Measurements from ENCODE around the gene ZMYND8. TPM values are rescaled to one million over a fixed set of nuclear protein-coding genes. Genes with fewer than 3 reads are reported as not detected.

Gene ZMYND8
- total RNA-seq, 1 donor from 2014 or later = 37.9 TPM

DNA sequence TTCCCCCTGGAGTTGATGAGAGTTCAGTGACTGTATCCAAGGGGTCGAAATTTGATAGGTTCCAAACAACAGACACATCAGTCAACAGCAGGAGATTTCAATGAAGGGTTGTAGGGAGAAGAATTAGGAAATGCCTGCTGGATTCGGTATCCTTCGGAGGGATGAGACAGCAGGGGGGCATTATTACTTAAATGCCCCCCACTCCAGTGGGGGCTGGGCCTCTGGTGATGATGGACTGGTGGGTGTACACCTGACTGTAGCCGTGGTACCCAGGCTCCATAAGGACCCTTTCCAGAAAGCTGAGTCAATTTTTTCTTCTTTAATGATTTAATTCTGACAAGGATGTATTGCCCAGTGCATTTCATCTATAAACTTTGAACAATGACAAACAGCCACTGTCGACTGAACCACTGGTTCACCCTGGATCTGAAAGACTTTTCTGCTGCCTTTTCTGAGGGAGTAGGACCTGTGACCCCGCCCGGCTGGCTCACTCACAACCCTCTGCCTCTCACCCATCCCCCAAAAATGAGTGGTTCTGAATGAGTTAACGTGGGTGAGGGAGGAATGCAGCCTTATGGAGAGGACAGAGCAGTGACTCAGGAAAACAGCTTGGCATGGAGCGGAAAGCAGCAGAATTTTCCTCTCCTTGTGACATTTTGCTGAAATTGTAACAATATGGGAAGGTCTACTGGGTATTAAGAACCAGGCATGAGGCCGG, 41.0 kb downstream of the ZMYND8 start:
- no peak overlapping the region for H3K4me3 ChIP-seq
- TF ChIP-seq, protein P1, sequence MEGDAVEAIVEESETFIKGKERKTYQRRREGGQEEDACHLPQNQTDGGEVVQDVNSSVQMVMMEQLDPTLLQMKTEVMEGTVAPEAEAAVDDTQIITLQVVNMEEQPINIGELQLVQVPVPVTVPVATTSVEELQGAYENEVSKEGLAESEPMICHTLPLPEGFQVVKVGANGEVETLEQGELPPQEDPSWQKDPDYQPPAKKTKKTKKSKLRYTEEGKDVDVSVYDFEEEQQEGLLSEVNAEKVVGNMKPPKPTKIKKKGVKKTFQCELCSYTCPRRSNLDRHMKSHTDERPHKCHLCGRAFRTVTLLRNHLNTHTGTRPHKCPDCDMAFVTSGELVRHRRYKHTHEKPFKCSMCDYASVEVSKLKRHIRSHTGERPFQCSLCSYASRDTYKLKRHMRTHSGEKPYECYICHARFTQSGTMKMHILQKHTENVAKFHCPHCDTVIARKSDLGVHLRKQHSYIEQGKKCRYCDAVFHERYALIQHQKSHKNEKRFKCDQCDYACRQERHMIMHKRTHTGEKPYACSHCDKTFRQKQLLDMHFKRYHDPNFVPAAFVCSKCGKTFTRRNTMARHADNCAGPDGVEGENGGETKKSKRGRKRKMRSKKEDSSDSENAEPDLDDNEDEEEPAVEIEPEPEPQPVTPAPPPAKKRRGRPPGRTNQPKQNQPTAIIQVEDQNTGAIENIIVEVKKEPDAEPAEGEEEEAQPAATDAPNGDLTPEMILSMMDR (IDR thresholded peaks at IDR 0.05; ENCODE audit: borderline replicate concordance) = no peak
- H3K36me3 ChIP-seq = peaks cover 9% of the 10 kb centered on the region
- intact Hi-C loops (cut with micrococcal nuclease) = loop anchor here (5.0 kb wide), 1 partner anchor 42 kb away; the partner anchor contains the start of gene ZMYND8
- peaks cover 93% of the 10 kb centered on the region for H3K4me1 ChIP-seq
- DNase-seq = no peak
- peak overlapping the region; percentile 98 for H3K27ac ChIP-seq (replicated peaks)
- no peaks in the 10 kb centered on the region for H3K27me3 ChIP-seq (ENCODE audit: low read depth)
- no peaks in the 10 kb centered on the region for H3K9me3 ChIP-seq (replicated peaks)

GRCh38 chr20:47314647-47315338, 41.7 kb downstream of the ZMYND8 start:
- Histone ChIP-seq H3K27me3 (ENCODE audit: low read depth) (no peaks in the 10 kb centered on the region), H3K9me3 (replicated peaks) (no peaks in the 10 kb centered on the region), H3K4me1 (peaks cover 93% of the 10 kb centered on the region), H3K4me3 (no peak overlapping the region), H3K36me3 (peaks cover 11% of the 10 kb centered on the region), H3K27ac (replicated peaks) (peak overlapping the region; percentile 98)
- DNase-seq = no peak
- intact Hi-C loops (cut with micrococcal nuclease) = loop anchor here (5.0 kb wide), 1 partner anchor 43 kb away; the partner anchor contains the start of gene ZMYND8
- TF ChIP-seq, protein P1 (IDR thresholded peaks at IDR 0.05; ENCODE audit: borderline replicate concordance) = no peak

DNA sequence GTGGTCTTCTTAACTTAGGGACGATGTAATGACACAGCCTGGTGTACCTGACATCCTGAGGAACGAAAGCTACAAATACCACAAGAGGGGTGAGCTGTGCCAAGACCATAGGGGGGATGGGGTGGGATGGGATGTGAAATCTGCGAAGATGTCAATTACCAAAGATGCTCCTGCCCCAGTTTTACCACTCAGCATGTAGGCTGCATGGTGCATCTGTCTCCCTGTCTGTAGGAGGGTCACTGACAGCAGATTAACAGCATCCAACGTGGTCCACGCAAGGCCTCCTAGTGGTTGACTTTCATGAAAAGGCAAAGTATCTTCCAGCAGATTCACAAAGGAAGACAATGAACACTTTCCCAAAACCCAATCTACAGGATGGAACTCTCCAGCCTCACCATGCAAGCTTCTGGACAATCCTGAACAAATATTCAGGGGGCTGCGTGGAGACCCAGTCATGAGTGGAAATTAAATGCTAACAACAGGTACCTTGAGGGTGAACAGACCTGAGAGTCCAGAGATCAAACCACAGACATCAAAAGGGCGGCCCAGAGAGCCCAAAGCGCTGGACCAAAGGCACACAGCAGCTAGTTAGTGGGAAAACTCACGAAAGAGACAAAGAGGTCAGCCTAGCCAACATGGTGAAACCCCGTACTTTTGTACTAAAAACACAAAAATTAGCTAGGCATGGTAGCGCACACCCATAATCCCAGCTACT, 44.4 kb downstream of the ZMYND8 start:
- intact Hi-C loops (cut with micrococcal nuclease) = no loop called here
- Histone ChIP-seq H3K4me1 (peaks cover 82% of the 10 kb centered on the region), H3K27me3 (ENCODE audit: low read depth) (no peaks in the 10 kb centered on the region), H3K36me3 (peaks cover 34% of the 10 kb centered on the region), H3K27ac (replicated peaks) (peak overlapping the region; percentile 98), H3K9me3 (replicated peaks) (no peaks in the 10 kb centered on the region), H3K4me3 (no peak overlapping the region)
- TF ChIP-seq, protein P1 (IDR thresholded peaks at IDR 0.05; ENCODE audit: borderline replicate concordance) = no peak
- no peak for DNase-seq

DNA sequence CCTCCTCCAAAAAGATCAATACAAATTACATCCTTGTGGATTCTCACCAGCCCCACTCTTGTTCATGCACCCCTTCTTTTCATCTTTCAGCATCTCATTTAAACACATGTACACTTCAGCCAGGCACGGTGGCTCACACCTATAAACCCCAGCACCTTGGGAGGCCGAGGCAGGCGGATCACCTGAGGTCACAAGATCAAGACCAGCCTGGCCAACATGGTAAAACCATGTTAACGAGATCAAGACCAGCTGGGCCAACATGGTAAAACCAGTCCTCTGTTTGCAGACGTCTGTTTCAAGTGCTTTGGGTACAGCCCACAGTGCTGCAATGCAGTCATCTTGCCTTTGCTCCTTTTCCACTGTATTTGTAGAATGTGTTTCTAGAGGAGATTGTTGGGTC, 45.3 kb downstream of the ZMYND8 start:
- Histone ChIP-seq H3K36me3 (peaks cover 43% of the 10 kb centered on the region), H3K4me3 (no peak overlapping the region), H3K27ac (replicated peaks) (peak overlapping the region; percentile 98), H3K4me1 (peaks cover 73% of the 10 kb centered on the region), H3K27me3 (ENCODE audit: low read depth) (no peaks in the 10 kb centered on the region), H3K9me3 (replicated peaks) (no peaks in the 10 kb centered on the region)
- intact Hi-C loops (cut with micrococcal nuclease) = no loop called here
- DNase-seq = no peak
- TF ChIP-seq, protein P1 (IDR thresholded peaks at IDR 0.05; ENCODE audit: borderline replicate concordance) = no peak

DNA sequence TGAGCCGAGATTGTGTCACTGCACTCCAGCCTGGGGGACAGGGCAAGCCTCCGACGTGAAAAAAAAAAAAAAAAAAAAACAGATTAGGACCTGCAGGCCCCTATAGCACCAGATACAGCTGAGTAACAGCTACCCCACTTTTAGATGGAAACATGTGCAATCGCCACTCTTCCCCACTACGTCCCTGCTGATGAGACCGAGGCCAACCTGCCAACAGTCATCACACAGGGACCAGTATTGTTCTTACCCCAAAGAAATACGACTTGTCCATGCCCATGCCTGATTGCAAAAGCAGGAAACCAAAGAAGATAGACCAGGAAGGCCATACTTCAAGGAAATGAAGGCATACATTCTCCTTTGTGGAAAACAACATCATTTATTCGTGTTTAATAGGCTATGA, 45.8 kb downstream of the ZMYND8 start:
- no peak for DNase-seq
- TF ChIP-seq, protein P1 (IDR thresholded peaks at IDR 0.05; ENCODE audit: borderline replicate concordance) = no peak
- intact Hi-C loops (cut with micrococcal nuclease) = no loop called here
- H3K9me3 ChIP-seq (replicated peaks) = no peaks in the 10 kb centered on the region
- peaks cover 68% of the 10 kb centered on the region for H3K4me1 ChIP-seq
- no peaks in the 10 kb centered on the region for H3K27me3 ChIP-seq (ENCODE audit: low read depth)
- peak overlapping the region; percentile 98 for H3K27ac ChIP-seq (replicated peaks)
- H3K36me3 ChIP-seq = peaks cover 48% of the 10 kb centered on the region
- H3K4me3 ChIP-seq = no peak overlapping the region

Data from left ventricle myocardium inferior (tissue), 1 donor.